ENCODE data around the gene VPS37C. TPM values are rescaled to one million over a fixed set of nuclear protein-coding genes. Genes with fewer than 3 reads are reported as not detected.
"Not testable (repeated sequence)": the region's sequence is repeated elsewhere in the genome, so short reads cannot be mapped to it uniquely, and the experiment has no call there.

The VPS37C gene
- total RNA-seq, 1 donor from 2014 or later = 29.1 TPM

GRCh38 chr11:61172888-61173287, 11.7 kb upstream of the VPS37C start:
- Mint-ChIP-seq H3K27me3 (ENCODE audit: low read depth) (peaks cover 14% of the 10 kb centered on the region), H3K27ac (no peak overlapping the region), H3K4me1 (no peaks in the 10 kb centered on the region), H3K4me3 (no peak overlapping the region), H3K9me3 (peaks cover 7% of the 10 kb centered on the region), H3K36me3 (no peaks in the 10 kb centered on the region)
- DNase-seq (ENCODE audit: low spot score in 2 of 2, unreplicated experiment in 2 of 2) = no peak
- no peak for TF ChIP-seq CTCF (IDR thresholded peaks at IDR 0.05; ENCODE audit: unreplicated experiment)

DNA sequence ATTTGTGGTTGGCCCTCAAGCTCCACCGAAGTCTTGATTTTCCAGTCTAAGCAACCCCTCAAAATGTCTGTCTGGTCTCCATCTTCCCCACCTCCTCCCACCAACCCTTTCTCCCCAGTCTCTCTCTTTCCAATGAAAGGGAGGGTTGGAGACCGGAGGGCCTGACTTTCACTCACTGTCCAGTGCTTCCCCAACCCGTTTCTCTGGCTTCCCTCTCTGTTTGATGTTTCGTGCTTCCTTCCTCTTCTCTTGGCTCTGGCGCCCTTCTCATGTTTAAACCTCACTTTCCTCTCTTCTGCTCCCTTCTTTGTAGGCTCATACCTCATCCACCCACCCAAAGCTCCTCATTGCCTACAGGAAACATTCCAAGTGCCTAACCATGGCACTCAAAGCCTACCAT, 11.1 kb upstream of the VPS37C start:
- Mint-ChIP-seq H3K27me3 (ENCODE audit: low read depth) (peaks cover 14% of the 10 kb centered on the region), H3K36me3 (no peaks in the 10 kb centered on the region), H3K27ac (no peak overlapping the region), H3K4me3 (no peak overlapping the region), H3K4me1 (no peaks in the 10 kb centered on the region), H3K9me3 (peaks cover 7% of the 10 kb centered on the region)
- DNase-seq (ENCODE audit: low spot score in 2 of 2, unreplicated experiment in 2 of 2) = no peak
- TF ChIP-seq CTCF (IDR thresholded peaks at IDR 0.05; ENCODE audit: unreplicated experiment) = no peak

GRCh38 chr11:61171907-61172306, 10.7 kb upstream of the VPS37C start:
- Mint-ChIP-seq H3K9me3 (peaks cover 7% of the 10 kb centered on the region), H3K27me3 (ENCODE audit: low read depth) (peaks cover 14% of the 10 kb centered on the region), H3K4me1 (no peaks in the 10 kb centered on the region), H3K27ac (no peak overlapping the region), H3K4me3 (no peak overlapping the region), H3K36me3 (no peaks in the 10 kb centered on the region)
- no peak for DNase-seq (ENCODE audit: low spot score in 2 of 2, unreplicated experiment in 2 of 2)
- TF ChIP-seq CTCF (IDR thresholded peaks at IDR 0.05; ENCODE audit: unreplicated experiment) = no peak

DNA sequence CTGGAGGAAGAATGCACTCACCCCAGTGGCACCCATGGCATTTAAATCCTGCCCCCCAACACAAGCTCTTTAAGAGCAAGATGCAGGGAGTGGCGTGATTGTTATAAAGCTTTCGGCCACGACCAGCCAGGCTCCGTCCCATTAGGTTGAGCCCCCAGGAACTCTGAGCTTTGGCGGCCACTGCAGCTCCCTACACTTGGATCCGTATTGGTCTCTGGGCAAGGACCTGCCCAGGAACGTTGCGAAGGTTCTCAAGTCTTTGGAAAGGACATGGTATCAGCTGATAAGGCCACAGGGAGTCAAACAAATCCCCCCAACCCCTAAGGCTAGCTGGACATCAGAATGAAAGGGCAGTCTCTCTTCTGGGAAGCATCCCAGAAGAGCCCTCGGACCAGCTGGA, 9.3 kb upstream of the VPS37C start:
- H3K9me3 Mint-ChIP-seq = peaks cover 7% of the 10 kb centered on the region
- H3K4me3 Mint-ChIP-seq = no peak overlapping the region
- no peaks in the 10 kb centered on the region for H3K4me1 Mint-ChIP-seq
- peaks cover 11% of the 10 kb centered on the region for H3K27me3 Mint-ChIP-seq (ENCODE audit: low read depth)
- no peak for TF ChIP-seq CTCF (IDR thresholded peaks at IDR 0.05; ENCODE audit: unreplicated experiment)
- no peak overlapping the region for H3K27ac Mint-ChIP-seq
- no peaks in the 10 kb centered on the region for H3K36me3 Mint-ChIP-seq
- no peak for DNase-seq (ENCODE audit: low spot score in 2 of 2, unreplicated experiment in 2 of 2)

DNA sequence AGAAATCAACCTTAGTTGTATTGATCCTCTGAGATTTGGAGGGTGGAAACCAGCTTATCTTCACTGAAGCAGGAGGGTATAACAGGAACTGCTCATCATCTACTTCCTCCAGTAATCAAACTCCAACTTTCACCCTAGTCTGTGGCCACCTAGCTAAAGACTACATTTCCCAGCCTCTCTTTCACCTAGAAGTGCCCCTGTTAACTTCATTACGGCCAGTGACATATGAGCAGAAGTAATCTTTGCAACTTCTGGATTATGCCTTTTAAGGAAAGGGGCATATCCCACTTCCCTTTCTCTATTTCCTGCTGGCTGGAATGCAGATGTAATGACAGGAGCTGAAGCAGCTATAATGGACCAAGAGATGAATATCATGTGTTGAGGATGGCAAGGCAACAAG, 7.6 kb upstream of the VPS37C start:
- Mint-ChIP-seq H3K27me3 (ENCODE audit: low read depth) (peaks cover 2% of the 10 kb centered on the region), H3K4me3 (no peak overlapping the region), H3K4me1 (peaks cover 7% of the 10 kb centered on the region), H3K36me3 (no peaks in the 10 kb centered on the region), H3K9me3 (peaks cover 7% of the 10 kb centered on the region), H3K27ac (no peak overlapping the region)
- no peak for DNase-seq (ENCODE audit: low spot score in 2 of 2, unreplicated experiment in 2 of 2)
- TF ChIP-seq CTCF (IDR thresholded peaks at IDR 0.05; ENCODE audit: unreplicated experiment) = no peak

DNA sequence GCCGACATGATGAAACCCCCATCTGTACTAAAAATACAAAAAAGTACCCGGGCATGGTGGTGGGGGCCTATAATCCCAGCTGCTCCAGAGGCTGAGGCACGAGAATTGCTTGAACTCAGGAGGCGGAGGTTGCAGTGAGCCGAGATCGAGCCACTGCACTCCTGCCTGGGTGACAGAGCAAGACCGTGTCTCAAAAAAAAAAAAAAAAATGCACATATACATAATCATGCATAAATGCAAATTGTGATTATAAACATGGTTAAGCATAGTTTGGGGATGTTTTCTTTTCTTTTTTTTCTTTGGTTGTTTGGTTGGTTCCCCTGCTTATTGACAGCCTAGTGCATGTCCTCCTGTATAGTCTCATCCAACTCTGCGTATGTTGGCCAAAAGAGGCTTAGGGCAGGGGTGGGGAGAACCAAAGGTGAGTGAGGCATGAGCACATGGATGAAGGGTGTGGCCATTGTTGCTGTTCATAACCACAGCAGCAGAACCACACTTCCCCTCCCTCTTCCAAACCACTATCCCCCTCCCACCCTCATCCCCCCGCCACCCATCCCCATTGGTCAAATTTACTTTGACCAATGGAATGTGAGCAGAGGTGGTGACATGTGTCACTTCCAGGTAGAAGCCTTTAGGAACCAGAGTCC, 6.9 kb upstream of the VPS37C start:
- Mint-ChIP-seq H3K27ac (no peak overlapping the region), H3K4me3 (no peak overlapping the region), H3K4me1 (peaks cover 7% of the 10 kb centered on the region), H3K36me3 (no peaks in the 10 kb centered on the region), H3K9me3 (peaks cover 4% of the 10 kb centered on the region), H3K27me3 (ENCODE audit: low read depth) (no peaks in the 10 kb centered on the region)
- TF ChIP-seq CTCF (IDR thresholded peaks at IDR 0.05; ENCODE audit: unreplicated experiment) = no peak
- DNase-seq (ENCODE audit: low spot score in 2 of 2, unreplicated experiment in 2 of 2) = no peak

- H3K4me3 Mint-ChIP-seq; H3K36me3 Mint-ChIP-seq; H3K9me3 Mint-ChIP-seq; DNase-seq (ENCODE audit: low spot score in 2 of 2, unreplicated experiment in 2 of 2); H3K27ac Mint-ChIP-seq; H3K27me3 Mint-ChIP-seq (ENCODE audit: low read depth): not testable (repeated sequence)
- peaks cover 19% of the 10 kb centered on the region for H3K4me1 Mint-ChIP-seq
These were observed 5.1 kb upstream of the VPS37C start for GRCh38 chr11:61166331-61166730.

DNA sequence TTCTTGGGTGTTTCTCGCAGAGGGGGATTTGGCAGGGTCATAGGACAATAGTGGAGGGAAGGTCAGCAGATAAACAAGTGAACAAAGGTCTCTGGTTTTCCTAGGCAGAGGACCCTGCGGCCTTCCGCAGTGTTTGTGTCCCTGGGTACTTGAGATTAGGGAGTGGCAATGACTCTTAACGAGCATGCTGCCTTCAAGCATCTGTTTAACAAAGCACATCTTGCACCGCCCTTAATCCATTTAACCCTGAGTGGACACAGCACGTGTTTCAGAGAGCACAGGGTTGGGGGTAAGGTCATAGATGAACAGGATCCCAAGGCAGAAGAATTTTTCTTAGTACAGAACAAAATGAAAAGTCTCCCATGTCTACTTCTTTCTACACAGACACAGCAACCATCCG, 4.6 kb upstream of the VPS37C start:
- H3K9me3 Mint-ChIP-seq; H3K36me3 Mint-ChIP-seq; H3K27me3 Mint-ChIP-seq (ENCODE audit: low read depth); H3K27ac Mint-ChIP-seq; H3K4me3 Mint-ChIP-seq; DNase-seq (ENCODE audit: low spot score in 2 of 2, unreplicated experiment in 2 of 2): not testable (repeated sequence)
- peaks cover 20% of the 10 kb centered on the region for H3K4me1 Mint-ChIP-seq

Measured in mesothelial cell of epicardium (in vitro differentiated cells).